HCT116 (cell line): ENCODE data around the gene MFRP. TPM values are rescaled to one million over a fixed set of nuclear protein-coding genes. Genes with fewer than 3 reads are reported as not detected.

Experiments used
- ATAC-seq: fragments of 200-7000 bp; cut with Tn5 transposase; 2 replicates; pipeline ENCODE4 v1.9.1; 2020; ENCODE audit warnings: mild to moderate bottlenecking, moderate library complexity
- BruUV-seq: library from RNA; stranded (reverse); fragments of 400-500 nt; replicated peaks from 2 replicates; lab custom pipeline; 2021; lab: Mats Ljungman, UMichigan
- CTCF ChIA-PET: fragments of 300-600 bp; sonication (Branson Sonifier 250); formaldehyde crosslinking; loops from one replicate; lab custom pipeline; 2021; ENCODE audit warnings: antibody characterized with exemption; lab: Charles Lee
- POLR2A ChIA-PET: fragments of 300-600, 350-600 bp; sonication (Branson Sonifier 250); formaldehyde crosslinking; loops from one replicate; lab custom pipeline; 2021; ENCODE audit warnings: antibody characterized with exemption; lab: Charles Lee
- RAD21 ChIA-PET, 2 experiments: fragments of 300-600 bp; sonication (Branson Sonifier 250); formaldehyde crosslinking; loops; one replicate each; lab custom pipeline; 2023; ENCODE audit warnings: low total read pairs in 2 of 2; ENCODE audit not compliant: uncharacterized antibody in 2 of 2, unreplicated experiment in 2 of 2, low non-redundant PET in 1 of 2; lab: Charles Lee
- DNase-seq: peaks from one replicate; pipeline ENCODE4 v3.0.0-alpha.2; 2010; ENCODE audit warnings: low read depth, low spot score
- H2AFZ ChIP-seq: fragments of 200-600 bp; shearing (Covaris generic), sonication (generic); 2 replicates; pipeline ENCODE4 v1.6.1; 2017; ENCODE audit warnings: low read depth, mixed run types, mixed read lengths, antibody characterized with exemption, low read length; ENCODE audit not compliant: poor library complexity, severe bottlenecking
- H3K27ac ChIP-seq: 2 replicates; pipeline ENCODE4 v1.5.1; 2012; ENCODE audit warnings: low read depth, low read length
- H3K27me3 ChIP-seq: fragments of 200-600 bp; sonication (generic); 2 replicates; pipeline ENCODE4 v1.6.1; 2016; ENCODE audit warnings: mixed run types, low read length, mixed read lengths; ENCODE audit not compliant: insufficient read depth
- H3K36me3 ChIP-seq, 2 experiments: fragments of 200-500 bp in 1 of 2; fragments of 200-600 bp in 1 of 2; sonication (Bioruptor generic) in 1 of 2; sonication (generic) in 1 of 2; 2 replicates each; pipeline versions ENCODE4 v1.5.1 to v1.6.1; 2014 to 2016; ENCODE audit warnings: low read length in 2 of 2, inconsistent platforms in 1 of 2, mixed read lengths in 1 of 2, mixed run types in 1 of 2; ENCODE audit not compliant: insufficient read depth in 2 of 2, control insufficient read depth in 1 of 2
- H3K4me1 ChIP-seq, 2 experiments: fragments of 200-600 bp in 1 of 2; sonication (generic) in 1 of 2; 2 replicates each; pipeline versions ENCODE4 v1.5.1 to v1.6.1; 2012 to 2017; ENCODE audit warnings: low read length in 2 of 2, inconsistent platforms in 1 of 2, mild to moderate bottlenecking in 1 of 2, mixed read lengths in 1 of 2, mixed run types in 1 of 2, moderate library complexity in 1 of 2; ENCODE audit not compliant: insufficient read depth in 2 of 2, control insufficient read depth in 1 of 2
- H3K4me2 ChIP-seq: fragments of 200-600 bp; sonication (generic); 2 replicates; pipeline ENCODE4 v1.6.1; 2017; ENCODE audit warnings: mixed run types, low read length, mixed read lengths
- H3K4me3 ChIP-seq, 2 experiments: fragments of 200-600 bp in 1 of 2; sonication (generic) in 1 of 2; replicated peaks in 1 of 2; 2 replicates each; pipeline ENCODE4 v1.5.1; 2011 to 2016; ENCODE audit warnings: low read length in 2 of 2, control low read depth in 1 of 2, low read depth in 1 of 2, mild to moderate bottlenecking in 1 of 2, mixed read lengths in 1 of 2, mixed run types in 1 of 2
- H3K79me2 ChIP-seq: fragments of 200-600 bp; sonication (generic); 2 replicates; pipeline ENCODE4 v1.6.1; 2017; ENCODE audit warnings: mild to moderate bottlenecking, mixed run types, low read length, moderate library complexity, mixed read lengths; ENCODE audit not compliant: insufficient read depth
- H3K9ac ChIP-seq: fragments of 200-600 bp; sonication (generic); 2 replicates; pipeline ENCODE4 v1.6.1; 2016; ENCODE audit warnings: low read length, mixed read lengths
- H3K9me2 ChIP-seq: fragments of 200-600 bp; sonication (generic), shearing (Covaris generic); 2 replicates; pipeline ENCODE4 v1.6.1; 2017; ENCODE audit warnings: mixed run types, mild to moderate bottlenecking, moderate library complexity; ENCODE audit not compliant: insufficient read depth
- H3K9me3 ChIP-seq, 2 experiments: fragments of 200-500 bp in 1 of 2; fragments of 200-600 bp in 1 of 2; sonication (Bioruptor generic) in 1 of 2; sonication (generic) in 1 of 2; 2 replicates each; pipeline ENCODE4 v1.6.1; 2014 to 2017; ENCODE audit warnings: low read length in 2 of 2, mixed read lengths in 2 of 2, inconsistent platforms in 1 of 2, low read depth in 1 of 2, mild to moderate bottlenecking in 1 of 2, mixed run types in 1 of 2, moderate library complexity in 1 of 2; ENCODE audit not compliant: control insufficient read depth in 1 of 2, insufficient read depth in 1 of 2
- H4K20me1 ChIP-seq: fragments of 200-600 bp; sonication (generic), shearing (Covaris generic); 2 replicates; pipeline ENCODE4 v1.6.1; 2017; ENCODE audit warnings: mixed run types, mild to moderate bottlenecking, moderate library complexity; ENCODE audit not compliant: insufficient read depth
- CBX3 ChIP-seq: IDR thresholded peaks from 2 replicates; pipeline ENCODE4 v1.6.1; 2012; ENCODE audit warnings: low read depth
- CEBPB ChIP-seq: IDR thresholded peaks from 2 replicates; pipeline ENCODE4 v1.6.1; 2012; ENCODE audit warnings: low read depth
- JUND ChIP-seq: IDR thresholded peaks from 2 replicates; pipeline ENCODE4 v1.6.1; 2012
- RAD21 ChIP-seq: IDR thresholded peaks from 2 replicates; pipeline ENCODE4 v1.6.1; 2012; ENCODE audit warnings: low read depth, mild to moderate bottlenecking
- SRF ChIP-seq: IDR thresholded peaks from 2 replicates; pipeline ENCODE4 v1.6.1; 2012; ENCODE audit warnings: low read depth
- intact Hi-C: fragments of 100-400 bp; cut with micrococcal nuclease; formaldehyde crosslinking; loops from 2 replicates; pipeline ENCODE4 v1.10.0; 2022
- microRNA-seq: library from miRNA; unstranded; fragments of <30 nt; microRNA quantifications from one replicate; pipeline ENCODE4, GENCODE V29; 2016; ENCODE audit warnings: borderline number of aligned reads
- total RNA-seq: library from RNA; stranded (reverse); gene quantifications from one replicate; pipeline ENCODE4 v1.2.1, GENCODE V29; 2021; ENCODE audit not compliant: unreplicated experiment

The MFRP gene
- total RNA-seq, 1 experiment from 2014 or later: not detected

GRCh38 chr11:119290894-119291497 is 55.5 kb downstream of the MFRP start:
- H3K36me3 ChIP-seq: peaks cover 9 to 25% of the 10 kb centered on the region in 2 experiments; a peak in 2 of 4 replicates
- ChIA-PET RAD21 (no interaction called here), POLR2A (no interaction called here)

More at GRCh38 chr11:119290894-119291497, 55.5 kb downstream of the MFRP start:
- H3K4me2 ChIP-seq: no peak overlapping the region
- H3K27me3 ChIP-seq: no peaks in the 10 kb centered on the region
- no peak overlapping the region for H3K9ac ChIP-seq
- no peak overlapping the region for H2AFZ ChIP-seq
- H3K4me1 ChIP-seq: peaks cover 0 to 4% of the 10 kb centered on the region in 2 experiments; a peak in 2 of 4 replicates
- H4K20me1 ChIP-seq: no peaks in the 10 kb centered on the region
- TF ChIP-seq SRF (peak; percentile 33; the same call in 1 of the 2 replicates), RAD21 (no peak; the same call in 1 of the 2 replicates), CBX3 (peak; percentile 83), CEBPB (no peak), JUND (no peak)
- H3K9me3 ChIP-seq: peaks cover 3 to 7% of the 10 kb centered on the region in 2 experiments; a peak in 2 of 4 replicates
- CTCF ChIA-PET: no interaction called here
- no peak overlapping the region for H3K27ac ChIP-seq
- ATAC-seq (no peak), DNase-seq (peak; percentile 2)
- intact Hi-C loops: loop anchor here (10.0 kb wide), 1 partner anchor 186 kb away; the partner anchor contains the start of genes C2CD2L and DPAGT1
- BruUV-seq: no TSS peak
- H3K79me2 ChIP-seq: no peaks in the 10 kb centered on the region
- H3K9me2 ChIP-seq: no peaks in the 10 kb centered on the region
- H3K4me3 ChIP-seq: no peak overlapping the region

Small RNAs within 50 kb of the gene (microRNA-seq; reads per million reads assigned to microRNA genes)
- gene MIR6756: not detected

Other genes with a start within 250 kb of the MFRP start
- gene DPAGT1, start 244.9 kb downstream of the MFRP start, total RNA-seq: 45.1 TPM
- gene C2CD2L, start 239.4 kb downstream of the MFRP start, total RNA-seq: 12.4 TPM
- 38.1 TPM for gene HINFP, start 225.1 kb downstream of the MFRP start, total RNA-seq
- 1.9 TPM for gene ABCG4, start 197.7 kb downstream of the MFRP start, total RNA-seq
- 21.4 TPM for gene NLRX1, start 178.0 kb downstream of the MFRP start, total RNA-seq
- gene NHERF4, start 161.2 kb downstream of the MFRP start, total RNA-seq: 0.30 TPM
- 31.1 TPM for gene CBL, start 140.4 kb downstream of the MFRP start, total RNA-seq
- 17.4 TPM for gene MCAM, start 29.6 kb downstream of the MFRP start, total RNA-seq
- gene RNF26, start 12.2 kb downstream of the MFRP start, total RNA-seq: 45.6 TPM
- not detected for gene C1QTNF5, start 5.8 kb downstream of the MFRP start, total RNA-seq
- 5.0 TPM for gene USP2, start 35.0 kb upstream of the MFRP start, total RNA-seq
- gene THY1, start 76.5 kb upstream of the MFRP start, total RNA-seq: 1.1 TPM